Activated B cell treated with CpG ODN at 0.5 μM for 24 hours (primary cell): ENCODE results near the gene VAMP4. TPM values are rescaled to one million over a fixed set of nuclear protein-coding genes. Genes with fewer than 3 reads are reported as not detected.

Experiments used
- ATAC-seq: fragments of 200-7000 bp; cut with Tn5 transposase; one replicate; pipeline ENCODE4 v1.10.0; 2021; ENCODE audit warnings: low read depth, mild to moderate bottlenecking, moderate library complexity
- CTCF ChIA-PET: fragments of 350-600 bp; sonication (Branson Sonifier 250); formaldehyde crosslinking; loops from one replicate; lab custom pipeline; 2021; ENCODE audit warnings: antibody characterized with exemption; lab: Charles Lee
- POLR2A ChIA-PET: fragments of 350-600 bp; sonication (Branson Sonifier 250); formaldehyde crosslinking; loops from one replicate; lab custom pipeline; 2021; ENCODE audit warnings: antibody characterized with exemption; lab: Charles Lee
- DNase-seq: peaks from one replicate; pipeline ENCODE4 v3.0.0; 2022
- H3K27ac Mint-ChIP-seq: one replicate; pipeline ENCODE4 v1.8.0; 2020; ENCODE audit warnings: mixed read lengths
- H3K27me3 Mint-ChIP-seq: one replicate; pipeline ENCODE4 v1.8.0; 2021; ENCODE audit warnings: mixed read lengths
- H3K36me3 Mint-ChIP-seq: one replicate; pipeline ENCODE4 v1.8.0; 2021; ENCODE audit warnings: low read depth, mixed read lengths
- H3K4me1 Mint-ChIP-seq: one replicate; pipeline ENCODE4 v1.8.0; 2021; ENCODE audit warnings: mixed read lengths
- H3K4me3 Mint-ChIP-seq: one replicate; pipeline ENCODE4 v1.8.0; 2020; ENCODE audit warnings: mild to moderate bottlenecking, mixed read lengths
- H3K9me3 Mint-ChIP-seq: one replicate; pipeline ENCODE4 v1.8.0; 2020; ENCODE audit warnings: mixed read lengths
- CTCF ChIP-seq: fragments of 200-600 bp; IDR thresholded peaks from one replicate; pipeline ENCODE4 v1.8.0; 2022; ENCODE audit warnings: antibody characterized with exemption, mild to moderate bottlenecking
- intact Hi-C: fragments of 100-400 bp; cut with micrococcal nuclease; formaldehyde crosslinking; loops from one replicate; pipeline ENCODE4 v1.15.1; 2024
- total RNA-seq: library from RNA; stranded (reverse); gene quantifications from 2 replicates; pipeline ENCODE4 v1.2.3, GENCODE V29; 2022

VAMP4 gene
- total RNA-seq, 1 donor from 2014 or later: 10.5 TPM

- CTCF ChIA-PET: no interaction called here
- Mint-ChIP-seq H3K4me1 (no peaks in the 10 kb centered on the region), H3K9me3 (no peaks in the 10 kb centered on the region), H3K27me3 (peaks cover 21% of the 10 kb centered on the region), H3K36me3 (no peaks in the 10 kb centered on the region), H3K4me3 (no peak overlapping the region), H3K27ac (no peak overlapping the region)
- TF ChIP-seq CTCF: no peak
- intact Hi-C loops: no loop called here
- POLR2A ChIA-PET: no interaction called here
- ATAC-seq (no peak), DNase-seq (no peak)
Measured at GRCh38 chr1:171763764-171764163, 21.9 kb upstream of the VAMP4 start.

GRCh38 chr1:171762143-171762563 is 20.3 kb upstream of the VAMP4 start:
- TF ChIP-seq CTCF: no peak
- Mint-ChIP-seq H3K4me1 (no peaks in the 10 kb centered on the region), H3K4me3 (no peak overlapping the region), H3K27ac (no peak overlapping the region), H3K9me3 (no peaks in the 10 kb centered on the region), H3K36me3 (no peaks in the 10 kb centered on the region), H3K27me3 (peaks cover 22% of the 10 kb centered on the region)
- POLR2A ChIA-PET: no interaction called here
- no peak for DNase-seq
- no peak for ATAC-seq
- intact Hi-C loops: no loop called here
- CTCF ChIA-PET: no interaction called here

- ATAC-seq (no peak), DNase-seq (no peak)
- no peak overlapping the region for H3K4me3 Mint-ChIP-seq
- no peaks in the 10 kb centered on the region for H3K4me1 Mint-ChIP-seq
- CTCF ChIA-PET: no interaction called here
- no peak for TF ChIP-seq CTCF
- no peaks in the 10 kb centered on the region for H3K36me3 Mint-ChIP-seq
- intact Hi-C loops: no loop called here
- POLR2A ChIA-PET: no interaction called here
- H3K9me3 Mint-ChIP-seq: no peaks in the 10 kb centered on the region
- H3K27ac Mint-ChIP-seq: no peak overlapping the region
- H3K27me3 Mint-ChIP-seq: peaks cover 22% of the 10 kb centered on the region
Measured at GRCh38 chr1:171758011-171758410, 16.1 kb upstream of the VAMP4 start.

GRCh38 chr1:171756856-171757255 is 15.0 kb upstream of the VAMP4 start:
- H3K36me3 Mint-ChIP-seq: no peaks in the 10 kb centered on the region
- H3K27ac Mint-ChIP-seq: no peak overlapping the region
- no peak for TF ChIP-seq CTCF
- H3K9me3 Mint-ChIP-seq: no peaks in the 10 kb centered on the region
- intact Hi-C loops: no loop called here
- H3K4me1 Mint-ChIP-seq: no peaks in the 10 kb centered on the region
- no peak for DNase-seq
- no peak for ATAC-seq
- CTCF ChIA-PET: no interaction called here
- peaks cover 18% of the 10 kb centered on the region for H3K27me3 Mint-ChIP-seq
- no peak overlapping the region for H3K4me3 Mint-ChIP-seq
- POLR2A ChIA-PET: no interaction called here

- Mint-ChIP-seq H3K4me3 (no peak overlapping the region), H3K4me1 (no peaks in the 10 kb centered on the region), H3K9me3 (no peaks in the 10 kb centered on the region), H3K27me3 (peaks cover 16% of the 10 kb centered on the region), H3K36me3 (no peaks in the 10 kb centered on the region), H3K27ac (no peak overlapping the region)
- intact Hi-C loops: no loop called here
- ChIA-PET CTCF (no interaction called here), POLR2A (interaction anchor here (1.4 kb wide), 1 partner anchor 12 kb away, joined by 4 read pairs; the partner anchor contains the start of gene VAMP4)
- TF ChIP-seq CTCF: no peak
- DNase-seq: no peak
- ATAC-seq: no peak
Measured at GRCh38 chr1:171754971-171755370, 13.1 kb upstream of the VAMP4 start.
